Mononuclear cell (primary cell): Measurements from ENCODE around the gene OR2V1. TPM values are rescaled to one million over a fixed set of nuclear protein-coding genes. Genes with fewer than 3 reads are reported as not detected.

Experiments used
- H3K27me3 ChIP-seq: 2 replicates; pipeline ENCODE4 v1.6.0; 2011; ENCODE audit warnings: low read length, control low read depth; ENCODE audit not compliant: insufficient read depth
- H3K4me1 ChIP-seq: 2 replicates; pipeline ENCODE4 v1.5.1; 2011; ENCODE audit warnings: mild to moderate bottlenecking, low read length, control low read depth; ENCODE audit not compliant: insufficient read depth
- H3K4me3 ChIP-seq: 2 replicates; pipeline ENCODE4 v1.5.1; 2011; ENCODE audit warnings: mild to moderate bottlenecking, low read length, moderate library complexity
- H3K9me3 ChIP-seq: 2 replicates; pipeline ENCODE4 v1.5.1; 2011; ENCODE audit warnings: low read depth, mild to moderate bottlenecking, control low read depth, low read length
- total RNA-seq: library from RNA; depleted of rRNA; stranded (reverse); fragments of >200 nt; gene quantifications from one replicate; pipeline ENCODE4 v1.2.3, GENCODE V29; 2012

OR2V1 gene
- total RNA-seq, 1 donor: not detected

DNA sequence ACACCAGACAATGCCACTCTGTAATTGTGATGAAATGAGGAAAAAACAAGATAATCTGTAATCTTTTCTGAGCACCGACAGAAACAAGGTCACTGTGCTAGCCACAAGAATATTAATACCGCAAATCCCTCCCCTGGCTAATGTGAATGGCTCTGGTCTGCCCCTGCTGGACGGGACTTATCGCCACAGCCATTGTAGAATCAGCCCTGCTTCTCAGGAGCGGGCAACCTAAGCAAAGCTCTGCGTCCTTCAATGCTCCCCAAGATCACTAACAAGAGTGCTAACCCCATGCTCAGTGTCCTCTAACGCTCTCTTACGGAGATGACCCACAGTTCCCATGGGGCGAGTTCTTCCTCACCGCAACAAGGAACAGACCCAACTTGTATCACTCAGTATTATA is 42.7 kb downstream of the OR2V1 start:
- Histone ChIP-seq H3K27me3 (peaks cover 22% of the 10 kb centered on the region), H3K9me3 (no peaks in the 10 kb centered on the region), H3K4me3 (no peak overlapping the region), H3K4me1 (no peaks in the 10 kb centered on the region)

DNA sequence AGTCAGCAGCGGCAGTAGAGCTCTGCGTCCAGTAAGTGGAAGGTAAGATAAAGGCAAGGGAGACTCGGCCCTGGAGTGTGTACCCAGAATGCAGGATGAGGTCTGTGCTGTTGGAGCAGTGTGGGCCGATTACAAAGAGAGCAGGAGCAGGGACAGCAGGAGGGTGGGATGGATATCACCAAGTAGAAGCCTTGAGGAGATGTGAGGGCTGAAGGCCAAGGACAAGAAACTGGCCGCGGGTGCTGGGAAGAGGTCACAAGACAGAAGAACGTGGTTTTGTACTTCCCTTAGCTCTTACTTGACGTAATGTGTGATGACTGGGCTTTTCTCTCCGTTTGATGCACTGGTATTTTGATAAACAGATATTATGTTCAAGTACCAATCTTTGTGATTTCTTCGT is 43.7 kb downstream of the OR2V1 start:
- no peaks in the 10 kb centered on the region for H3K4me1 ChIP-seq
- H3K9me3 ChIP-seq: no peaks in the 10 kb centered on the region
- no peak overlapping the region for H3K4me3 ChIP-seq
- peaks cover 20% of the 10 kb centered on the region for H3K27me3 ChIP-seq

DNA sequence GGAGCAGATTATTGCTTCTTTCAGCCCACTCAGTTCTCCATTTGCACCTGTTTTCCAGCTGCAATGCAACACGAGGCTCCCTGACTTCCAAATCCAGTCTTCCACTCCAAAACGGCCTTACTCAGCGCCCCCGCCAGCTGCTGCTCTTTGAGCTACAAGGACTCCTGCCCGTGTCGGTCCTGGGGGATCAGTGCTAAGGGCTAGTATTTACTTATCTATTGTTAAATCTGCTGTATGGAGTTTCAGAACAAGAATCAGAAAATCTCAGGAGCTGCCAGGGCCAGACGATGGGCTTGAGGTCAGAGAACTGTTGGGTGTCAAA is 44.1 kb downstream of the OR2V1 start:
- H3K27me3 ChIP-seq: peaks cover 16% of the 10 kb centered on the region

DNA sequence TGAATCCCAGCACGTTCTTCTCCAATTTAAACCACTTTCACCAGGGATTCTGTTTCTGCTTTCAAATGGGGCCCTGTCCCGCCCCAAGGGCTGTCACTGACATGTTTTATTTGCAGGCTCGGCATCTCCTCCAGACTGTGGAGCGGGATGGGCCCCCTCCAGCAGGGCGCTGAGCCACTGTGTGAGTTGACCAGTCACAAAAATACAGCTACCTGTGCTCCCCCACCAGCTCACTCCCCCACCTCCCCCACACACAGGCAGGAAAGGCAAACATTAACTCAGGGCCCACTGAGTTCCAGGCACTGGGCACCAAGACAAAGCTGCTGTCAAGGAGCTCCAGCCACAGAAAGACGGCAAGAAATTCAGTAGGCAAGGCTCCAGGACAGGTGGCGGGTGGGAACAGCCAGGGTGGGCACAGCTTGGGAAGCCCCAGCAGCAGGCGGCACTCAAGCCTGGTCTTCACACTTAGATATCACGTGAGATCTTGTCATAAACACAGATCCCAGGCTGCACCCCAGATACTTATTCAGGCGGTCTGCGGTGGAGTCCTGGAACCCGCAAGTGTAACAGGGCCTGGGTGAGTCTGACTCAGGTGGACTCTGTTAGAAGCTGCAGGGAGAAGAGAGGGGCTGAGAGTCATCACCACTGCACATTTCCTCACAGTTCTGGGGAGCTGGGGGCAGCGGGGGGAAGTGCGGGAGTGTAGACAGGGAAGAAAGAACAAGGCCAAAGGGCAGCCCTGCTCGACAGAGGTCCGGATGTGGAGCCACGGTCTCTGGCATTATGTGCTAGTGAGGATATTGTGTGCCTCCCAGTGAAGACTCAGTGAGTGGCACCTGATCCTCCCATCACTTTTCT is 44.7 kb downstream of the OR2V1 start:
- no peaks in the 10 kb centered on the region for H3K4me1 ChIP-seq
- H3K27me3 ChIP-seq: peaks cover 19% of the 10 kb centered on the region
- H3K4me3 ChIP-seq: no peak overlapping the region
- H3K9me3 ChIP-seq: no peaks in the 10 kb centered on the region

More for the DNA sequence above, 44.1 kb downstream of the OR2V1 start:
- Histone ChIP-seq H3K4me3 (no peak overlapping the region), H3K4me1 (no peaks in the 10 kb centered on the region), H3K9me3 (no peaks in the 10 kb centered on the region)

DNA sequence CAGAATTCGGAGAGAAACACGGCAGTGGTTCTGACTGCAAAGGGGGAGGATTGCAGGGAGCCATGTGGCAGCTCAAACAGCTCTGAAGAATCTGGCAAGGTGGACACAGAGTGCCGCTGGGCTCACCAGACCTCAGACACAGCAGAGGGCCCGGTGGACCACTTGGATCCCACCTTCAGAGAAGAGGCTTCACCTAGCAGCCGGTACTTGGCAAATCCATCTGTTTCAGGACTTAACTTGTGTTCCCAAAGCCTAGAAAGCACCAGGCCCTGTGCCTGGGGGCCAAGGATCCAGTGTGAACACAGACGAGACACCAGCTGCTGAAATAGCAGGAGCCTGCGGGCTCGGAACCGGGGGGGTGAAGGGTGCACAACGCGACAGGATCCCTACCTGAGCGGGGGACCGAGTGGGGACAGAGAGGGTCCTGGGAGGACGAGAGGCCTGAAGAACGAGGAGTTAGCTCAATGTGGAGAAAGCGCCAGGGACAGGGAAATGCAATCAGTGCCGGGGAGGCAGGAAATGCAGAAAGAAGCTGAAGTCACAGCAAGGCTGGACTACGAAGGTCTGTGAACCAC is 46.3 kb downstream of the OR2V1 start:
- Histone ChIP-seq H3K9me3 (no peaks in the 10 kb centered on the region), H3K4me3 (no peak overlapping the region), H3K4me1 (no peaks in the 10 kb centered on the region), H3K27me3 (peaks cover 24% of the 10 kb centered on the region)

DNA sequence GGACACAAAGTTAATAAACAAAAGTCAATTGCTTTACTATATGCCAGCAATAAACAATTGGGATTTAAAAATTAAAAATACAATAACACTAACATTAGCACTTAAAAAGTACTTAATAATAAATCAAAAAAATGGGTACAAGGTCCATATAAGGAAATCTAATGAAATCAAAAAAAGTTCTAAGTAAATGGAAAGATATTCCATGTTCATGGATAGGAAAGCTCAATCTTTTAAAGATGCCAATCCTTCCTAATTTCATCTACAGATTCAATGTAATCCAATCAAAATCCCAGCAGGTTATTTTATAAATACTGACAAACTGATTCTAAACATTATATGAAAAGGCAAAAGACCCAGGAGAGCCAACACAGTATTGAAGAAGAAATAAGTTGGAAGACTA is 49.0 kb downstream of the OR2V1 start:
- H3K9me3 ChIP-seq: no peaks in the 10 kb centered on the region
- peaks cover 34% of the 10 kb centered on the region for H3K27me3 ChIP-seq

DNA sequence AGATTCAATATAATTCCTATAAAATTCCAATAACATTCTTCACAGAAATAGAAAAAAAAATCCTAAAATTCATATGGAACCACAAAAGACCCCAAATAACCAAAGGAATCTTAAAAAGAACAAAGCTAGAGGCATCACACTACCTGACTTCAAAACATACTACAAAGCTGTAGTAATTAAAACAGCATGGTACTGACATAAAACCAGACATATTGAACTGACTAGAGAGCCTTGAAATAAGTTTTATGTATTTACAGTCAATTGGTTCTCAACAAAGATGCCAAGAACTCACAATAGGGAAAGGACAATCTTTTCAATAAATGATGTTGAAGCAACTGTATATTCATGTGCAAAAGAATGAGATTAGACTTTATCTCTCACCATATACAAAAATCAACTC is 54.0 kb downstream of the OR2V1 start:
- H3K27me3 ChIP-seq: peaks cover 30% of the 10 kb centered on the region
- H3K4me3 ChIP-seq: no peak overlapping the region
- H3K9me3 ChIP-seq: no peaks in the 10 kb centered on the region
- H3K4me1 ChIP-seq: no peaks in the 10 kb centered on the region

More for the DNA sequence above, 49.0 kb downstream of the OR2V1 start:
- no peak overlapping the region for H3K4me3 ChIP-seq
- H3K4me1 ChIP-seq: no peaks in the 10 kb centered on the region

Other genes starting within 250 kb of the OR2V1 start
- gene BTNL8, start 232.0 kb downstream of the OR2V1 start, total RNA-seq: not detected
- not detected for gene BTNL3, start 142.3 kb downstream of the OR2V1 start, total RNA-seq
- gene BTNL9, start 90.9 kb downstream of the OR2V1 start, total RNA-seq: 0.21 TPM
- not detected for gene OR2V2, start 16.4 kb upstream of the OR2V1 start, total RNA-seq
- gene TRIM7, start 74.0 kb upstream of the OR2V1 start, total RNA-seq: 1.9 TPM
- 6.1 TPM for gene TRIM41, start 92.1 kb upstream of the OR2V1 start, total RNA-seq
- gene RACK1, start 112.7 kb upstream of the OR2V1 start, total RNA-seq: 5,375 TPM
- gene TRIM52, start 130.0 kb upstream of the OR2V1 start, total RNA-seq: 17.5 TPM
- not detected for gene OR4F3, start 236.1 kb upstream of the OR2V1 start, total RNA-seq